HEK293 (cell line): ENCODE data around the gene STN1.

Experiments
- ZBTB1 ChIP-seq: fragments of 450-650 bp; formaldehyde crosslinking; IDR thresholded peaks from 2 replicates; pipeline ENCODE4 v1.5.1; 2016; ENCODE audit warnings: missing biosample characterization, missing genetic modification characterization
- ZNF223 ChIP-seq: fragments of 450-650 bp; formaldehyde crosslinking; IDR thresholded peaks from 2 replicates; pipeline ENCODE4 v1.5.1; 2016; ENCODE audit warnings: missing biosample characterization, missing genetic modification characterization
- TF ChIP-seq, protein P1 (sequence below): fragments of 450-650 bp; formaldehyde crosslinking; IDR thresholded peaks from 2 replicates; pipeline ENCODE4 v1.5.1; 2016; ENCODE audit warnings: missing biosample characterization, missing genetic modification characterization

- TF ChIP-seq, protein P1, sequence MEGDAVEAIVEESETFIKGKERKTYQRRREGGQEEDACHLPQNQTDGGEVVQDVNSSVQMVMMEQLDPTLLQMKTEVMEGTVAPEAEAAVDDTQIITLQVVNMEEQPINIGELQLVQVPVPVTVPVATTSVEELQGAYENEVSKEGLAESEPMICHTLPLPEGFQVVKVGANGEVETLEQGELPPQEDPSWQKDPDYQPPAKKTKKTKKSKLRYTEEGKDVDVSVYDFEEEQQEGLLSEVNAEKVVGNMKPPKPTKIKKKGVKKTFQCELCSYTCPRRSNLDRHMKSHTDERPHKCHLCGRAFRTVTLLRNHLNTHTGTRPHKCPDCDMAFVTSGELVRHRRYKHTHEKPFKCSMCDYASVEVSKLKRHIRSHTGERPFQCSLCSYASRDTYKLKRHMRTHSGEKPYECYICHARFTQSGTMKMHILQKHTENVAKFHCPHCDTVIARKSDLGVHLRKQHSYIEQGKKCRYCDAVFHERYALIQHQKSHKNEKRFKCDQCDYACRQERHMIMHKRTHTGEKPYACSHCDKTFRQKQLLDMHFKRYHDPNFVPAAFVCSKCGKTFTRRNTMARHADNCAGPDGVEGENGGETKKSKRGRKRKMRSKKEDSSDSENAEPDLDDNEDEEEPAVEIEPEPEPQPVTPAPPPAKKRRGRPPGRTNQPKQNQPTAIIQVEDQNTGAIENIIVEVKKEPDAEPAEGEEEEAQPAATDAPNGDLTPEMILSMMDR (tag by site-specific recombination) = no peak
- TF ChIP-seq ZBTB1 (tag by site-specific recombination) (no peak), ZNF223 (tag by site-specific recombination) (no peak)
These were observed 38.6 kb downstream of the STN1 start for GRCh38 chr10:103879409-103879808.
